ENCODE measurements around the gene POU3F1.
A peak's percentile ranks its signal among the peaks of the same experiment; 100 is the strongest.

Gene POU3F1

GRCh38 chr1:38072858-38073257 lies 26.3 kb upstream of the POU3F1 start:
- no peak for DNase-seq

- DNase-seq = no peak
These were observed 25.0 kb upstream of the POU3F1 start for GRCh38 chr1:38071312-38072256.

- no peak for DNase-seq
These were observed 22.4 kb upstream of the POU3F1 start for GRCh38 chr1:38068980-38069340.

GRCh38 chr1:38068220-38068979 lies 21.8 kb upstream of the POU3F1 start:
- no peak for DNase-seq

- DNase-seq = no peak
These were observed 17.8 kb upstream of the POU3F1 start for GRCh38 chr1:38064197-38064903.

- no peak for DNase-seq
These were observed 17.0 kb upstream of the POU3F1 start for GRCh38 chr1:38063616-38064015.

- no peak for DNase-seq
These were observed 16.0 kb upstream of the POU3F1 start for GRCh38 chr1:38062361-38063288.

- no peak for DNase-seq
These were observed 15.3 kb upstream of the POU3F1 start for GRCh38 chr1:38061883-38062328.

GRCh38 chr1:38061290-38061689 lies 14.7 kb upstream of the POU3F1 start:
- no peak for DNase-seq

- DNase-seq = no peak
These were observed 13.9 kb upstream of the POU3F1 start for GRCh38 chr1:38060498-38060897.

- DNase-seq = no peak
These were observed 13.2 kb upstream of the POU3F1 start for GRCh38 chr1:38059635-38060250.

- DNase-seq = no peak
These were observed 9.4 kb upstream of the POU3F1 start for GRCh38 chr1:38055965-38056364.

GRCh38 chr1:38055398-38055797 lies 8.8 kb upstream of the POU3F1 start:
- no peak for DNase-seq

- no peak for DNase-seq
These were observed 7.0 kb upstream of the POU3F1 start for GRCh38 chr1:38053416-38054091.

GRCh38 chr1:38052750-38053415 lies 6.3 kb upstream of the POU3F1 start:
- DNase-seq = no peak

- DNase-seq = no peak
These were observed 4.5 kb upstream of the POU3F1 start for GRCh38 chr1:38051079-38051543.

- DNase-seq = no peak
These were observed 3.9 kb upstream of the POU3F1 start for GRCh38 chr1:38050397-38051078.

- no peak for DNase-seq
These were observed 1.1 kb upstream of the POU3F1 start for GRCh38 chr1:38047603-38048141.

- DNase-seq = peak; percentile 70
These were observed 450 bp upstream of the POU3F1 start for GRCh38 chr1:38046884-38047602.

All from T1000 (cell line).